GM23338 (cell line): ENCODE results near the gene SLC25A11.
"Not testable (repeated sequence)": the region's sequence is repeated elsewhere in the genome, so short reads cannot be mapped to it uniquely, and the experiment has no call there.

ENCODE experiments used
- EZH2 ChIP-seq: fragments of 200-600 bp; sonication (generic); IDR thresholded peaks from one replicate; pipeline ENCODE4 v1.8.0; 2017; ENCODE audit warnings: antibody characterized with exemption, mild to moderate bottlenecking, low read depth; ENCODE audit not compliant: unreplicated experiment
- POLR2AphosphoS5 ChIP-seq: IDR thresholded peaks from 2 replicates; pipeline ENCODE4 v1.6.1; 2016; ENCODE audit warnings: antibody characterized with exemption, low read depth

GRCh38 chr17:4914551-4914950 is 25.3 kb downstream of the SLC25A11 start:
- TF ChIP-seq POLR2AphosphoS5, EZH2: not testable (repeated sequence)
